Measurements from ENCODE around the gene KCNT2. TPM values are rescaled to one million over a fixed set of nuclear protein-coding genes. Genes with fewer than 3 reads are reported as not detected.
"Not testable (repeated sequence)": the region's sequence is repeated elsewhere in the genome, so short reads cannot be mapped to it uniquely, and the experiment has no call there.

The KCNT2 gene
- total and polyA plus RNA-seq, 11 donors, result 0.15 to 6.9 (median 0.57) TPM

GRCh38 chr1:196278816-196279215 lies 329.4 kb downstream of the KCNT2 start:
- H3K4me1 ChIP-seq, result no peaks in the 10 kb centered on the region
- no peak for ATAC-seq
- intact Hi-C loops (cut with DNase I), result no loop called here
- DNase-seq, result no peak
- peaks cover 0 to 12% (median 0%) of the 10 kb centered on the region in 9 donors for H3K36me3 ChIP-seq
- no peak overlapping the region for H3K27ac ChIP-seq
- no peaks in the 10 kb centered on the region for H3K27me3 ChIP-seq
- no peaks in the 10 kb centered on the region for H3K9me3 ChIP-seq
- TF ChIP-seq, protein P1, sequence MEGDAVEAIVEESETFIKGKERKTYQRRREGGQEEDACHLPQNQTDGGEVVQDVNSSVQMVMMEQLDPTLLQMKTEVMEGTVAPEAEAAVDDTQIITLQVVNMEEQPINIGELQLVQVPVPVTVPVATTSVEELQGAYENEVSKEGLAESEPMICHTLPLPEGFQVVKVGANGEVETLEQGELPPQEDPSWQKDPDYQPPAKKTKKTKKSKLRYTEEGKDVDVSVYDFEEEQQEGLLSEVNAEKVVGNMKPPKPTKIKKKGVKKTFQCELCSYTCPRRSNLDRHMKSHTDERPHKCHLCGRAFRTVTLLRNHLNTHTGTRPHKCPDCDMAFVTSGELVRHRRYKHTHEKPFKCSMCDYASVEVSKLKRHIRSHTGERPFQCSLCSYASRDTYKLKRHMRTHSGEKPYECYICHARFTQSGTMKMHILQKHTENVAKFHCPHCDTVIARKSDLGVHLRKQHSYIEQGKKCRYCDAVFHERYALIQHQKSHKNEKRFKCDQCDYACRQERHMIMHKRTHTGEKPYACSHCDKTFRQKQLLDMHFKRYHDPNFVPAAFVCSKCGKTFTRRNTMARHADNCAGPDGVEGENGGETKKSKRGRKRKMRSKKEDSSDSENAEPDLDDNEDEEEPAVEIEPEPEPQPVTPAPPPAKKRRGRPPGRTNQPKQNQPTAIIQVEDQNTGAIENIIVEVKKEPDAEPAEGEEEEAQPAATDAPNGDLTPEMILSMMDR (IDR thresholded peaks at IDR 0.05), result no peak
- H3K4me3 ChIP-seq, result no peak overlapping the region
- 80 to 89% (median 81%) methylated on average over 3 of the region's 3 CpGs for WGBS, 4 donors

DNA sequence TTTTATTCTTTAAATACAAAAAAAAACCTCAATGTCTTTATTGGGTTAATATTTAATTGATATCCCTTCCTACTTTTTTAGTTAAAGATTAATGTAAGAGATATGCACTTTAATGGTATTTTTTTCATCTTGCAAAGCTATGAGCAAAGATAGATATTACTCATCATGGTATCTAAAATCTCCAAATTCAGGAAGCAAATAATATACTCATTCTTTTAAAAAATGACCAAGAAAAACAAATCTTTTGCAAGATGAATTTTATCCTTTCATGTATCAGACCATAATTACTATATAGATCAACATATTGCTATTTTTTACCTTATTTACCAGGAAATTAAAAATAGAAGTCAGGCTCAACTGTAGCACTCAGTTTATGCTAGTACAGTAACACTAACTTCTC lies 330.4 kb downstream of the KCNT2 start:
- peaks cover 0 to 12% (median 0%) of the 10 kb centered on the region in 9 donors for H3K36me3 ChIP-seq
- no peak for DNase-seq
- ATAC-seq, result no peak
- no peaks in the 10 kb centered on the region for H3K4me1 ChIP-seq
- TF ChIP-seq POLR2A (IDR thresholded peaks at IDR 0.05), result no peak
- TF ChIP-seq, protein P1 (IDR thresholded peaks at IDR 0.05), result no peak
- H3K9me3 ChIP-seq, result no peaks in the 10 kb centered on the region
- H3K27me3 ChIP-seq, result no peaks in the 10 kb centered on the region
- no peak overlapping the region for H3K27ac ChIP-seq
- intact Hi-C loops (cut with DNase I), result no loop called here
- H3K4me3 ChIP-seq, result no peak overlapping the region

DNA sequence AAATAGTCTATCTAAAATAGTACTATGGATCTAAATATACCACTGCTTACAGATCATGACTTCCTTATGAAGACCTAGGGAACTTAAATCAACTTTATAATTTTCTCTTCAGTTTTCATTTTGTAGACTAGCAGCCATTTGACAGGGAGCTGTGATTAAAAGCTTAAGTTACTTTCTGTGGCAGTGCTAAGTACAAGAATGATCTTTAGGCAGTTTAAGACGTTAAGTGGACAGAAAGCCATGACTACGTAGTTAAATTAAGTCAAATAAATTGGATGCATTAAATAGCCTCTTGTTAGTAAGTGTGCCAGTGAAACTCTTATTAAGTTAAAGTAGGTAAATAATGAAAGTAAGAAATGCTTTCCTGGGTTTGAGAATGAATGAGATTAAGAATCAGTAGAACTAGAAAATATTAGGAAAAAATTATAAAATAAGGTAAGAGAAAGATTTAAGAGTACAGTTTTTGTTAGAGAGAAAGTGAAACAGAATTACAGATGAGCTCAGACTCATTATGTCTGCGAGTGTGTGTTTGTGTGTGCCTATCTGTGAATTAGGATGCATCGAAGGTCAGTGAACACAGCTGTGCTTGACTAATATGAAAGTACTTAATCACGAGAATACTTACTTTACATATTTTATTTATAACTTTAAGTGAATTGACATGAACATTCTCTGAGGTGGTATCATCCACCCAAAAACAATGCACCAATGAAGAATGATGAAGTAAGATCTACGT lies 336.9 kb downstream of the KCNT2 start:
- Histone ChIP-seq H3K4me3 (no peak overlapping the region), H3K27ac (no peak overlapping the region), H3K4me1 (no peaks in the 10 kb centered on the region), H3K27me3 (no peaks in the 10 kb centered on the region), H3K9me3 (no peaks in the 10 kb centered on the region), H3K36me3 (no peaks in the 10 kb centered on the region)
- WGBS, 4 donors, result 86 to 90% (median 88%) methylated on average over 6 of the region's 6 CpGs
- intact Hi-C loops (cut with DNase I), result no loop called here
- TF ChIP-seq POLR2A (IDR thresholded peaks at IDR 0.05), result no peak
- DNase-seq (no peak), ATAC-seq (no peak)

GRCh38 chr1:196263086-196263485 lies 345.2 kb downstream of the KCNT2 start:
- H3K4me1 ChIP-seq; H3K27ac ChIP-seq; H3K36me3 ChIP-seq; H3K27me3 ChIP-seq; ATAC-seq; DNase-seq; intact Hi-C loops (cut with DNase I); H3K4me3 ChIP-seq; H3K9me3 ChIP-seq: not testable (repeated sequence)
- WGBS, 4 donors, result 83 to 90% (median 88%) methylated on average over 4 of the region's 4 CpGs

- H3K27ac ChIP-seq, result no peak overlapping the region
- DNase-seq (no peak), ATAC-seq (no peak)
- no peak overlapping the region for H3K4me3 ChIP-seq
- intact Hi-C loops (cut with DNase I), result no loop called here
- no peaks in the 10 kb centered on the region for H3K36me3 ChIP-seq
- H3K27me3 ChIP-seq, result no peaks in the 10 kb centered on the region
- H3K4me1 ChIP-seq, result no peaks in the 10 kb centered on the region
- H3K9me3 ChIP-seq, result peaks cover 0 to 8% (median 0%) of the 10 kb centered on the region in 12 donors
- TF ChIP-seq, protein P1 (IDR thresholded peaks at IDR 0.05), result no peak
- TF ChIP-seq POLR2A (IDR thresholded peaks at IDR 0.05), result no peak
Measured at GRCh38 chr1:196260270-196260669, 348.0 kb downstream of the KCNT2 start.

Data from heart left ventricle (tissue), 16 donors.